SH-SY5Y (cell line): Measurements from ENCODE around the gene GID8.

Source experiments
- GATA2 ChIP-seq: IDR thresholded peaks from 2 replicates; pipeline ENCODE4 v1.6.1; 2011; ENCODE audit warnings: mild to moderate bottlenecking, low read depth, low read length
- GATA3 ChIP-seq: IDR thresholded peaks from 2 replicates; pipeline ENCODE4 v1.6.1; 2011; ENCODE audit warnings: low read depth, mild to moderate bottlenecking, low read length, moderate library complexity

Gene GID8

DNA sequence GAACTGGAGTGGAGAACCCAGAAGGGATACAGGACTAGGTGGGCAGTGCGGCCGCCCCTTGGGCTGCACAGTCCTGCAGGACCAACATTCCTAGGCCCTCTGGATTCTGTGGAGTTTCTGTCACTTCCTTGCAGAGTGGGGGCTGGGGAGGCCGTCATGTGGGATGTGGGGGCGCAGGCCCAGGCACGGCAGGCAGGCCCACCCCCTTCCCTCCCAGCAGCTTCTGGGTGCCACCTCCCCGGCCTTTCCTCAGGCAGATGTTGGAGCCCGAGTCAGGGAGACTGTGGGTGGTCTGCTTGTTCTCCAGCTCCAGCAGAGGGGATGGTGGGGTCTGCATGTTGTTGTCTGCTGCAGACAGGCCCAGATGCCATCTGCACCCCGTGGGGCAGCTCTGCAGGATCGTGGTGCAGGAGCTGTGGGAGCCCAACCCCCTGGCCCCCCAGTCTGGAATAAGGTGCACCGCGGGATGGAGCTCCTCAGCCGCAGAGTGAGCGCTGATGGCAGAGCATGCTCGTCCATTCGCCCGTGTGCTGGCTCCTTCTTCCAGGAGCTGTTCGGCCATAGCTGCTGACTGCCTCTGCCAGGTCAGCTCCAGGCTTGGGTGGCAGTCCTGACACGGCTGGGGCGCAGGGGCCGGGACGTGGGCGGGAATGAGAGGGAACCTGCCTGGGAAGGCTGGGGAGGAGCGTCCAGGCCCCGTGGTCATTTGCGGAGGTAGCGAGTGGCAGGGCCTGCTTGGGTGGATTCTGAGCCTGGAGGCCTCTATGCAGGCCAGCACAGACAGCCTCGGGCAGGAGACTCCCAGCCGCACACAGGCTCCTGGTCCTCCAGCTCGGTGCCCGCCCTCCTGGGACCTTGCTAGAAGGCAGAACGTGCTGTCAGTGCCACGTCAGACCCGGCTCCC is 32.6 kb downstream of the GID8 start:
- no peak for TF ChIP-seq GATA3
- TF ChIP-seq GATA2, result no peak

DNA sequence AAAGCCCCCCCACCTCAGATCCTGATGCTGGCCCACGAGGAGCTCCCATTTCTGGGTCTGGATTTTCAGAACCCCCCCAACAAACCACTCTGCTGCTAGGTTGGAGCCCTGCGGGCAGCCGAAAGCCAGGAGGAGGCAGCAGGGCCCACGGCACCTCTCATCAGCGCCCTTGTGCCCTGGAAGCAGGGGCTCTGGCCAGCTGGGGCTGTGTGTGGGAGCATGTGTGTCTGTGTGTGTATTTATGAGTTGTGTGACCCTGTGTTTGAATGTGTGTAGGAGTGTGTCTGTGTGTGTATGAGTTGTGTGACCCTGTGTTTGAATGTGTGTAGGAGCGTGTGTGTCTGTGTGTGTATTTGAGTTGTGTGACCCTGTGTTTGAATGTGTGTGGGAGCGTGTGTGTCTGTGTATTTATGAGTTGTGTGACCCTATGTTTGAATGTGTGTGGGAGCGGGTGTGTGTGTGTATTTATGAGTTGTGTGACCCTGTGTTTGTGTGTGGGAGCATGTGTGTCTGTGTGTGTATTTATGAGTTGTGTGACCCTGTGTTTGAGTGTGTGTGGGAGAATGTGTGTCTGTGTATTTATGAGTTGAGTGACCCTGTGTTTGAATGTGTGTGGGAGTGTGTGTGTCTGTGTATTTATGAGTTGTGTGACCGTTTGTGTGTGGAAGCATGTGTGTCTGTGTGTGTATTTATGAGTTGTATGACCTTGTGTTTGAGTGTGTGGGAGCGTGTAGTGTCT is 33.4 kb downstream of the GID8 start:
- TF ChIP-seq GATA3, result no peak
- no peak for TF ChIP-seq GATA2

DNA sequence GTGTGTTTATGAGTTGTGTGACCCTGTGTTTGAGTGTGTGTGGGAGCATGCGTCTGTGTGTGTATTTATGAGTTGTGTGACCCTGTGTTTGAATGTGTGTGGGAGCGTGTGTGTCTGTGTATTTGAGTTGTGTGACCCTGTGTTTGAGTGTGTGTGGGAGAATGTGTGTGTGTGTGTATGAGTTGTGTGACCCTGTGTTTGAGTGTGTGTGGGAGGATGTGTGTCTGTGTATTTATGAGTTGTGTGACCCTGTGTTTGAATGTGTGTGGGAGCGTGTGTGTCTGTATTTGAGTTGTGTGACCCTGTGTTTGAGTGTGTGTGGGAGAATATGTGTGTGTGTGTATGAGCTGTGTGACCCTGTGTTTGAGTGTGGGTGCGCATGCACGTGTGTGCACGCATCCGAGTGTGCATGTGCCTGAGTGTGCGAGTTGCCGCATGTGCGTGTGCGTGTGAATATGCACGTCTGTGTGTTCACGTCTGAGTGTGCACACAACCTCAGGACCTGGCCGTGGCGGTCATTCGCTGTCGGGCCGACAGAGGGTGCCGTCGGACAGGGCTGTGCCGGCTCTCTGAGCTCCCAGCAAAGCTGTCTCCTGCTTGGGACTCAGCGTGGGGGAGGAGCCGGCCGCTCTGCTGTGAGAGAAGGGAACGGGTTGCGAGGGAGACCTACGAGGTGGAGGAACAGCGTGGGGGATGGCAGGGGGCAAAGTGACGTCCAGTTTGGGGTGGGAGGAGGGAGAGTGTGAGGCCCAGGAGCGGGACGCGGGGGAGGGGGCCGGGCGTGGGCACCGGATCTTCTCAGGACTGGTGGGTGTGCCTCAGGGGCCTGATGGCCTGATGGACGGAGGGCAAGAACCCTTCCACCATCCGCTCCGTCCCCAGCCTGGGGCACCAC is 34.2 kb downstream of the GID8 start:
- TF ChIP-seq GATA2 (no peak), GATA3 (no peak)

DNA sequence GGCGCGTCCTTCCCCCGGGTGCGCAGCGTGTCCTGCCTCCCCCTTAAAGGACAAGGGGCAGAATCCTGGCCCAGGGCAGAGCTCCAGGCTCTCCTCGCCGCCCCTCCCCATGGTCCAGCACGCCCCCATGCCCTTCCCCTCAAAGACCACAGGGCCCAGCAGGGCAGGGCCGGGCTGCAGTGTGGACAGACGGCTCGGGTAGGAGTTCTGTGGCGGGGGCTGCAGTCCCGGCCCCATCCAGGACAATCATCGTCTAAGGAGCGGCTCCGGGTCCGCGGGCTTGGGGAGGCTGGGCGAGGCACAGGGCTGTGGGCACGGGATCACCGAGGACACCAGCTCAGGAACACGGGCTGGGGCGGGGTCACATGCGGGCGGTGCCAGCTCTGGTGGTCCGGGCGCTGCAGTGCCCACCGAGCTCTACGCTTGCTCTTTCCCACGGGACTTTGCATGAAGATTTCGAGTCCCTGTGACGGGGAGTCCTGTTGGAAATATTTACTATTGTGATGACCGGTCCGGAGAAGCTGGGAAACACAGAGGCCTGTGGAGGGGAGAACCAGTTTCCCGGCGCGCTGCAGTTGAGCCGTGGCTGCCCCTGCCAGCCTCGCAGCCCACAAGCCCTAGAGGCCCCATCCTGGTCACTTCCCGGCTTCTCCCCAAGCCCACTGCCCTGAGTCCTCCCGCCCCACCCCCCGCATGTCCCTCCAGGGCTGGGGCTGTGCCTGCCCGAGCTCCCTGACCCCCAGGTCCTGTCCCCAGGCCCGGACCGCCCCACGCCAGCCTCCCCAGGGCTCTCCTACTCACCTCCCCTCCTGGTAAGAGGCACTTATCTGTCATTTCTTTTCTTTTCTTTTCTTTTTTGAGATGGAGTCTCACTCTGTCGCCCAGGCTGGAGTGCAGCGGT is 35.1 kb downstream of the GID8 start:
- TF ChIP-seq GATA3, result no peak
- no peak for TF ChIP-seq GATA2

DNA sequence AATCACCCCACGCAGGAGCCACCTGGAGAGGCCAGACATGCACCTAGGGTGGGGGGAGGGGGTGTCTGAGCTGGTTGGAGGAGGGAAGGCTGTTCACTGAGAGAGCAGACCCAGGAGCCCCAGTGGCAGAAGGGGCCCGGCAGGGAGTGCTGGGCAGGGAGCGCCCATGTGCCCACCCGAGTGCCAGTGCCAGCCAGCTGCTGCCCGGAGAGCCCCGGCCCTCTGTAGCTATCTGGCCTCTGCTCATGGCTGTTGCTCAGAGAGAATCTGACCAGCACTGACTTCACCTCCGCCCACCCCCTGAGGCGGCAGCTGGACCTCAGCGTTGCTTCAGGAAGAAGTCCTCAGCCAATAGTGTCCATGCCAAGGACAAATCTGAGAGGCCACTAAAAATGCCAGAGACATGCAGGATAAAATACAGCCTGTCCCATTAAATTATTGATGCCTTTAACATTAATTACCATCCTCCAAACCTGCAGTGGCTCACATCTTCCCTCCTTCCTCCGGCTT is 37.4 kb downstream of the GID8 start:
- TF ChIP-seq GATA2, result no peak
- no peak for TF ChIP-seq GATA3

DNA sequence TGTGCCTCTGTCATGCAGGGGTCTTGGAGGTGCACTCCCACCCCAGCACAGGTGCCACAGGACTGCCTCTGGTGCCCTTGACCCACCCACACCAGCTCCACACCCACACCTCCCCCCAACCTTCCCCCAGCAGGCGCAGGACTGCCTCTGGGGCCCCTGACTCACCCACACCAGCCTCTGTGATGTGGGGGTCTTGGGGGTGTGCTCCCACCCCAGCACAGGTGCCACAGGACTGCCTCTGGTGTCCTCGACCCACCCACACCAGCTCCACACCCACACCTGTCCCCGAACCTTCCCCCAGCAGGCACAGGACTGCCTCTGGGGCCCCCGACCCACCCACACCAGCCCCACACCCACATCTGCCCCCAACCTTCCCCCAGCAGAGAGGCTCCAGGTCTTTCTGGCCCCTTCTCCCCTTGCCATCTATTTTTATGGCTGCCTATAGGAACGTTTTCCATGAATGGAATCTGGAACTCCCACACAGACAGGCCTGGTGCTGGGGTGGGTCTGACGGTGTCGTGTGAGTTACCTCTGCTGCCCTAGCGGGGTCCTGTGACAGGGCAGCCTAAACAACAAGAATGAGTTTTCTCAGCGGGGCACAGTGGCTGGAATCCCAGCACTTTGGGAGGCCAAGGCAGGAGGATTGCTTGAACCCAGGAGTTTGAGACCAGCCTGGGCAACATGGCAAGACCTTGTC is 38.0 kb downstream of the GID8 start:
- no peak for TF ChIP-seq GATA3
- TF ChIP-seq GATA2, result no peak

DNA sequence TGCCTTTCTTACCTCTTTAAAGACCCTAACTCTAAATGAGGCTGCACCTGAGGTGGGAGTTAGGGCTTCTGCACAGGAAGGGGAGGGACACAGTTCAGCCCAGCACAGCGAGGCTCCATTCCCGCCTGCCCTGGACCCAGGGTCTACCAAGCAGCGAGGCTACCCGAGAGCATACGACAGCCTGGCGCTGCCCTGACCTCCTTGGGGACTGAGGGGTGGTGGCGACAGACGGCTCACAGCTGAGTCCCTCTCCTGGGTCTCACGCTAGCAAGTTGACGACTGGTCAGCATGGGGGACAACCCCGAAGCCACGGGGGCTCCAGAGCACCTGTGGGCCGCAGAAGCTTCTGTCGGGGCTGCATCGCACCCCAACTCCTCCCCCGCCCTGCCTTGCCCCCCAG is 38.9 kb downstream of the GID8 start:
- TF ChIP-seq GATA2 (no peak), GATA3 (no peak)

DNA sequence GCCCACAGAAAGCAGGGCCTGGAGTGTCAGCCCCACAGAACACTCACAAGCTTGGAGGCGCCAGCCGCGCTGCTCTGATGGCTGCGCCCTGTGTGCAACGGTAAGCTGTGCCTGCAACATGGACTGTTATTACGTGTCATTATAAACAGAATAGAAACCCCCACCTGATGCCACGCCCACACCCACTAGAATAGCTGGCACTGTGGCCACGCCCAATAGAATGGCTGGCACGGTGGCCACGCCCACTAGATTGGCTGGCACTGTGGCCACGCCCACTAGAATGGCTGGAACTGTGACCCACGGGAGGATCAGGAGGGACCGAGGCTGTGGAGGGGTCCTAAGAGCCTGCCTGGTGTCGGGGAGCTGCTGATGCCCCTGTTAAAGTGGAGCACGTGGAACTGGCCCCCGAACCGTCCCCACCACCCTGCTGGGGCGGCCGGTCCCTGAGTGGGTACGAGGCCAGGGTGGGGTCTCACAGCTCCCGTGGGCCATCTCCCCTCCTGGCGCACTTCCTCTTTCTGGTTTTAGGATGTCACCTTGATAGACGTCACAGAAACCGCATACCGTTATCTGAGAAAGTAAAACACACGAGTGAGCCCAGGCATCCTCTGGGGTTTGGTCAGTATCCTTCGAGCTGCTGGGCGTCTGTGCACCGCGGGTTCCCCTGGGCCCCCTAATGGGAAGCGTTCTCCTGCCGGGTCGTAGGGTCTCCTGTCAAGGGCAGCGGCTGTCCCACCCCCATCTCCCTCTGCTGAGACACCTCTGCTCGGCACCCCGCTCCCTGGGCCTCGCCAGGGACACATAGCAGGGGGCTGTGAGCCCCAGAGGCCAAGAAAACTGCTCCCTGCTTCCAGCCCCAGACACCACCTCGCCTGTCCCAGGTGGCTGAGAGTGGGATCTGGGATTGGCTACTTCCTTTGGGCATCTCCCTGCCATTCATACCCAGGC is 39.9 kb downstream of the GID8 start:
- no peak for TF ChIP-seq GATA2
- no peak for TF ChIP-seq GATA3

DNA sequence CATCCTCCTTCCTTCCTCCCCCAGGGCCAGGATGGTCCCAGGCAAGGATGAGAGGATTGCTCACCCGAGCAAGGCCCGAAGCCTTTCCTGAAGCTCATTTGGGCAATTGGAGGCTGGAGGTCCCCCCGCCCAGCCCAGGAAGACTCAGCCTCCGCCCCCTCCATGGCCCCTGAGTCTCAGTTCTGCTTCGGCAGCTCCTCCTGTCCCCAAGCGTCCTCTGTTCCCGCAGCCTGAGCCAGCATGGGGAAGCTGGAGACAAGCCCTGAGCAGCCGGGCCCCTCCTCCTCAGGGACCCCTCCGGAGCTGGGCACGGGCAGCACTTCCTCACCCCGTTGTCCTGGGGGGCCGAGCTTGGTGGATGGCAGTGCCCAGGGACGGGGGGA is 40.6 kb downstream of the GID8 start:
- no peak for TF ChIP-seq GATA2
- no peak for TF ChIP-seq GATA3

DNA sequence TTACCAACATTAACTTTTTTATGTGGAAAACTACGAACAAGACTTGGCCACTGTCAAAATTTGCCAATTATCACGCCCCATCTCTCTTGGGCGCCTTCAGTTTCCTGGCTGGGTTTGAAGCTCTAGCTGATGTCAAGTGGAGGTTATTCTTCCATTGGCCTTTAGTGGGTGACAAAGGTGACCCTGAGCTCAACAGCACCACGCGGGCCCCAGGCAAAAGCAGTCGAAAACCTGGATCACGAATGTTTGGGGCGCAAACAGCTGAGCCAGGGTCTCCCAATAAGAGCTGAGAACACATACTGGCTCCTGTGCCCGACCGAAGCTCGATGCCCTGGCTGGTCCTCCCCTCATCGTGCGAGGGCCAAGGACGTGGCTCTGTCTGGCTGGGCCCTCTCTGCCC is 41.4 kb downstream of the GID8 start:
- no peak for TF ChIP-seq GATA3
- no peak for TF ChIP-seq GATA2

DNA sequence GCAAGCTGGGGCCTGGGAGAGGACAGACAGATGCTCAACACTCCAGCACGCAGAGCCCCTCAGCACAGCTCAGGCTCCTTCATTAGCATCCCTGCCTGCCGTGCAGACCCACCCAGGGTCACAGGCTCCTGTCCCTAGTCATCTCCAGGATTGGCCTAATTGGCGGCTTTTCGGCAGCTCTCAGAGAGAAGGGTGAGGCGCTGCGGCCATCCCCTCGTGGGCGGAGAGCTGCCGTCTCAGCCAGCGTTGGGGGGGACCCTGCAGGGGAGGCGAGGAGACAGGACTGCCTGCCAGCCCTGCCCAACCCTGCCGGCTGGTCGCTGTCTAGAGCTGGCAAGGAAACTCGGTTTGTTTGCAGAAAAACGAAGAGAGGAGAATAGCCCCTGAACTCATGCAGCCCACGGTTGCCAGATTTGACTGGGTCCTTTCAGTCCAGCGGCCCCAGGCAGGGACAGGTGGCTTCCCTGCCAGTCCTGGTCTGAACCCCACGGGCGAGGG is 42.0 kb downstream of the GID8 start:
- TF ChIP-seq GATA3 (no peak), GATA2 (no peak)

DNA sequence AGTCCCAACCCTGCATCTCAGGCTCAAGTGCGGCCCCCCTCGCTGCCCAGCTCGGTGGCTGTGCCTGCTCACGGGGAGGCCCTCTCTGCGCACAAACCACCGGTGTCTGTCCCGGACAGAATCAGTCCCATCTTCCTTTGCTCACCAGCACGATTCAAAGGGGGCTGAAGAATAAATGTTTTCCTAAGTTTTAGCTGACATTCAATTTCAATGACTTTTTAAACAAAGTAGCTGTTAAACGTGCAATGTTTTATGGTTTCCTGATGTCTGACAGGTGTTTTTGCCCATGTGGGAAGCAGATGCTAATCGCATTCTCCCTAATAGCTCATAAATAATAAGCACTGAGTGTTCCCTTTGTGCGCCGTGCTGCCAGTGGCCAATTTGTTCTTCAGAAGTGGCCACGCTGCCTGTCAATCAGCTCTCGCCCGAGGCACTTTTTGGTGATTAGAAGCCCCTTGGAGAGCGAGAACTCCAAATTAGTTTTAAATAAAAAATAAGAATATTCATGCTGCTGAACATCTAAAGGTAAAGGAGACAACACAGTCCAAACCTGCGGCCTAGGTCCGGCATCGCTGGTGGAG is 42.5 kb downstream of the GID8 start:
- no peak for TF ChIP-seq GATA2
- TF ChIP-seq GATA3, result no peak
